HEK293 (cell line): ENCODE data around the gene TRPC4AP.

Experiments
- CTCF ChIA-PET: fragments of 350-600 bp; formaldehyde crosslinking; extraction: SDS; loops from one replicate; lab custom pipeline; 2021; ENCODE audit warnings: antibody characterized with exemption; lab: Yijun Ruan, JAX
- POLR2A ChIA-PET: fragments of 300-600 bp; formaldehyde crosslinking; extraction: SDS; loops from one replicate; lab custom pipeline; 2020; ENCODE audit warnings: antibody characterized with exemption, inconsistent platforms; lab: Yijun Ruan, JAX
- H3K27ac ChIP-seq: fragments of 200-500 bp; sonication (Bioruptor generic); 2 replicates; pipeline ENCODE4 v1.5.1; 2014; ENCODE audit warnings: low read depth, low read length, control low read depth, inconsistent platforms; ENCODE audit errors: extremely low read depth
- H3K36me3 ChIP-seq, 2 experiments: fragments of 200-500 bp in 1 of 2; sonication (Bioruptor generic) in 1 of 2; 1 replicate in 1 of 2; 2 replicates in 1 of 2; pipeline ENCODE4 v1.5.1; 2014 to 2017; ENCODE audit warnings: inconsistent platforms in 2 of 2, low read length in 2 of 2; ENCODE audit not compliant: control insufficient read depth in 2 of 2, insufficient read depth in 1 of 2
- H3K4me1 ChIP-seq: fragments of 200-500 bp; sonication (Bioruptor generic); 2 replicates; pipeline ENCODE4 v1.5.1; 2014; ENCODE audit warnings: mild to moderate bottlenecking, low read length, inconsistent platforms; ENCODE audit not compliant: control insufficient read depth, insufficient read depth
- H3K4me3 ChIP-seq: 2 replicates; pipeline ENCODE4 v1.5.1; 2011; ENCODE audit warnings: low read depth, mild to moderate bottlenecking, control low read depth, low read length, moderate library complexity
- H3K9me3 ChIP-seq: fragments of 200-500 bp; sonication (Bioruptor generic); 2 replicates; pipeline ENCODE4 v1.5.1; 2014; ENCODE audit warnings: low read depth, low read length, inconsistent platforms; ENCODE audit not compliant: control insufficient read depth, insufficient read depth
- BCL11A ChIP-seq: fragments of 450-650 bp; formaldehyde crosslinking; IDR thresholded peaks from 2 replicates; pipeline ENCODE4 v1.5.1; 2016; ENCODE audit warnings: low read depth, missing biosample characterization, missing genetic modification characterization
- GLIS1 ChIP-seq: fragments of 450-650 bp; formaldehyde crosslinking; IDR thresholded peaks from 2 replicates; pipeline ENCODE4 v1.5.1; 2016; ENCODE audit warnings: missing biosample characterization, missing genetic modification characterization
- HOXC10 ChIP-seq: sonication (generic); formaldehyde crosslinking; IDR thresholded peaks from 2 replicates; pipeline ENCODE4 v1.8.1; 2023; ENCODE audit warnings: mild to moderate bottlenecking, missing genetic modification reagents
- REPIN1 ChIP-seq: fragments of 450-650 bp; formaldehyde crosslinking; IDR thresholded peaks from 2 replicates; pipeline ENCODE4 v1.5.1; 2017; ENCODE audit warnings: missing biosample characterization, missing genetic modification characterization, low read depth
- ZNF121 ChIP-seq: fragments of 450-650 bp; formaldehyde crosslinking; IDR thresholded peaks from 2 replicates; pipeline ENCODE4 v1.5.1; 2016; ENCODE audit warnings: missing biosample characterization, missing genetic modification characterization
- ZNF146 ChIP-seq: fragments of 450-650 bp; formaldehyde crosslinking; IDR thresholded peaks from 2 replicates; pipeline ENCODE4 v1.5.1; 2016; ENCODE audit warnings: missing biosample characterization, missing genetic modification characterization
- ZNF174 ChIP-seq: fragments of 450-650 bp; formaldehyde crosslinking; IDR thresholded peaks from 2 replicates; pipeline ENCODE4 v1.5.0; 2017; ENCODE audit warnings: missing biosample characterization, mild to moderate bottlenecking, missing genetic modification characterization
- ZNF426 ChIP-seq: fragments of 450-650 bp; formaldehyde crosslinking; IDR thresholded peaks from 2 replicates; pipeline ENCODE4 v1.5.1; 2017; ENCODE audit warnings: missing biosample characterization, missing genetic modification characterization, mild to moderate bottlenecking, inconsistent platforms, moderate library complexity
- ZNF548 ChIP-seq: fragments of 450-650 bp; formaldehyde crosslinking; IDR thresholded peaks from 2 replicates; pipeline ENCODE4 v1.5.1; 2016; ENCODE audit warnings: missing biosample characterization, missing genetic modification characterization
- ZNF585B ChIP-seq: fragments of 450-650 bp; formaldehyde crosslinking; IDR thresholded peaks from 2 replicates; pipeline ENCODE4 v1.5.1; 2016; ENCODE audit warnings: missing biosample characterization, missing genetic modification characterization
- ZNF707 ChIP-seq: fragments of 450-650 bp; formaldehyde crosslinking; IDR thresholded peaks from 2 replicates; pipeline ENCODE4 v1.5.1; 2016; ENCODE audit warnings: missing biosample characterization, missing genetic modification characterization
- ZNF76 ChIP-seq: fragments of 450-650 bp; formaldehyde crosslinking; IDR thresholded peaks from 2 replicates; pipeline ENCODE4; 2016; ENCODE audit warnings: low read depth, missing biosample characterization, missing genetic modification characterization, borderline replicate concordance
- ZNF777 ChIP-seq: fragments of 450-650 bp; formaldehyde crosslinking; IDR thresholded peaks from 2 replicates; pipeline ENCODE4 v1.5.1; 2017; ENCODE audit warnings: missing biosample characterization, missing genetic modification characterization, borderline replicate concordance
- ZSCAN16 ChIP-seq: fragments of 450-650 bp; formaldehyde crosslinking; IDR thresholded peaks from 2 replicates; pipeline ENCODE4 v1.5.1; 2016; ENCODE audit warnings: missing biosample characterization, missing genetic modification characterization
- ZSCAN30 ChIP-seq: fragments of 450-650 bp; IDR thresholded peaks from 2 replicates; pipeline ENCODE4 v1.5.1; 2018; ENCODE audit warnings: missing biosample characterization, mild to moderate bottlenecking, missing genetic modification characterization, moderate library complexity
- TF ChIP-seq, protein P1 (sequence below): fragments of 450-650 bp; formaldehyde crosslinking; IDR thresholded peaks from 2 replicates; pipeline ENCODE4 v1.5.1; 2017; ENCODE audit warnings: missing biosample characterization, missing genetic modification characterization
- TF ChIP-seq, protein P2 (sequence below): fragments of 450-650 bp; formaldehyde crosslinking; IDR thresholded peaks from 2 replicates; pipeline ENCODE4 v1.5.1; 2017; ENCODE audit warnings: missing biosample characterization, mild to moderate bottlenecking, missing genetic modification characterization, moderate library complexity
- TF ChIP-seq, protein P3 (sequence below): fragments of 450-650 bp; formaldehyde crosslinking; IDR thresholded peaks from 2 replicates; pipeline ENCODE4 v1.5.1; 2016; ENCODE audit warnings: missing biosample characterization, missing genetic modification characterization

TRPC4AP gene

GRCh38 chr20:34968042-34968775, 124.4 kb downstream of the TRPC4AP start (continued):
- TF ChIP-seq, protein P1, sequence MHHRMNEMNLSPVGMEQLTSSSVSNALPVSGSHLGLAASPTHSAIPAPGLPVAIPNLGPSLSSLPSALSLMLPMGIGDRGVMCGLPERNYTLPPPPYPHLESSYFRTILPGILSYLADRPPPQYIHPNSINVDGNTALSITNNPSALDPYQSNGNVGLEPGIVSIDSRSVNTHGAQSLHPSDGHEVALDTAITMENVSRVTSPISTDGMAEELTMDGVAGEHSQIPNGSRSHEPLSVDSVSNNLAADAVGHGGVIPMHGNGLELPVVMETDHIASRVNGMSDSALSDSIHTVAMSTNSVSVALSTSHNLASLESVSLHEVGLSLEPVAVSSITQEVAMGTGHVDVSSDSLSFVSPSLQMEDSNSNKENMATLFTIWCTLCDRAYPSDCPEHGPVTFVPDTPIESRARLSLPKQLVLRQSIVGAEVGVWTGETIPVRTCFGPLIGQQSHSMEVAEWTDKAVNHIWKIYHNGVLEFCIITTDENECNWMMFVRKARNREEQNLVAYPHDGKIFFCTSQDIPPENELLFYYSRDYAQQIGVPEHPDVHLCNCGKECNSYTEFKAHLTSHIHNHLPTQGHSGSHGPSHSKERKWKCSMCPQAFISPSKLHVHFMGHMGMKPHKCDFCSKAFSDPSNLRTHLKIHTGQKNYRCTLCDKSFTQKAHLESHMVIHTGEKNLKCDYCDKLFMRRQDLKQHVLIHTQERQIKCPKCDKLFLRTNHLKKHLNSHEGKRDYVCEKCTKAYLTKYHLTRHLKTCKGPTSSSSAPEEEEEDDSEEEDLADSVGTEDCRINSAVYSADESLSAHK (tag by site-specific recombination): no peak
- TF ChIP-seq ZNF426 (tag by site-specific recombination) (no peak), ZSCAN16 (tag by site-specific recombination) (no peak), HOXC10 (no peak)

DNA sequence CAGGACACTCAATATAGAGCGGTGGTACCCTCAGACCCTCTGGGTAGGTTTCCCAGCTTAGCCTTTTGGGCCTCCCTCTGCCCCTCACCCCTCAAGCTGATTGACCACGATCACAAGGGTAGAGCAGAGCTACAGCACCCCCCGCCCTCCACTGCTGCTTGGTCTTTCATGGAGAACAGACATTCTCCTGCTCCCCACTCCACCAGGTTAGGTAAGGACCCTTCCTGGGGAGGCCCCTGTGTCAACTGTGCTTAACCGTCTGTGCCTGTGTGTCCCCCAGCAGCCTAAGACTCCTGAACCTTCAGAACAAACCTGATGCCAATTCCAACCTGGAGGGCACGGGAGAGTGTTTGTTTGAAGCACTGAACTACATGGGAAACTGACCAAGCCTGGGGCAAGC, 125.2 kb downstream of the TRPC4AP start:
- Histone ChIP-seq H3K36me3 (no peaks in the 10 kb centered on the region), H3K27ac (no peak overlapping the region), H3K9me3 (no peaks in the 10 kb centered on the region), H3K4me1 (no peaks in the 10 kb centered on the region), H3K4me3 (no peak overlapping the region)
- no peak for TF ChIP-seq ZNF146 (tag by site-specific recombination)
- TF ChIP-seq, protein P2, sequence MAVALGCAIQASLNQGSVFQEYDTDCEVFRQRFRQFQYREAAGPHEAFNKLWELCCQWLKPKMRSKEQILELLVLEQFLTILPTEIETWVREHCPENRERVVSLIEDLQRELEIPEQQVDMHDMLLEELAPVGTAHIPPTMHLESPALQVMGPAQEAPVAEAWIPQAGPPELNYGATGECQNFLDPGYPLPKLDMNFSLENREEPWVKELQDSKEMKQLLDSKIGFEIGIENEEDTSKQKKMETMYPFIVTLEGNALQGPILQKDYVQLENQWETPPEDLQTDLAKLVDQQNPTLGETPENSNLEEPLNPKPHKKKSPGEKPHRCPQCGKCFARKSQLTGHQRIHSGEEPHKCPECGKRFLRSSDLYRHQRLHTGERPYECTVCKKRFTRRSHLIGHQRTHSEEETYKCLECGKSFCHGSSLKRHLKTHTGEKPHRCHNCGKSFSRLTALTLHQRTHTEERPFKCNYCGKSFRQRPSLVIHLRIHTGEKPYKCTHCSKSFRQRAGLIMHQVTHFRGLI (tag by site-specific recombination): no peak
- no peak for TF ChIP-seq ZNF76 (tag by site-specific recombination)
- TF ChIP-seq REPIN1: no peak
- POLR2A ChIA-PET: no interaction called here
- CTCF ChIA-PET: interaction anchor here (0.9 to 1.1 kb wide), 2 partner anchors 93 to 95 kb away, joined by 3 to 5 read pairs; partner anchors contain the start of gene GGT7

GRCh38 chr20:34965051-34965450, 127.6 kb downstream of the TRPC4AP start:
- H3K36me3 ChIP-seq: no peaks in the 10 kb centered on the region

GRCh38 chr20:34964486-34964885, 128.1 kb downstream of the TRPC4AP start:
- TF ChIP-seq ZNF777 (no peak), ZNF121 (tag by site-specific recombination) (peak; percentile 70; the same call in 1 of the 2 replicates)
- no peak overlapping the region for H3K27ac ChIP-seq
- CTCF ChIA-PET: interaction anchor here (2.4 kb wide), 1 partner anchor 90 kb away, joined by 9 read pairs; no protein-coding TSS in a partner anchor
- POLR2A ChIA-PET: no interaction called here
- H3K4me3 ChIP-seq: no peak overlapping the region
- H3K36me3 ChIP-seq: no peaks in the 10 kb centered on the region
- H3K4me1 ChIP-seq: no peaks in the 10 kb centered on the region
- H3K9me3 ChIP-seq: no peaks in the 10 kb centered on the region

More at GRCh38 chr20:34965051-34965450, 127.6 kb downstream of the TRPC4AP start:
- no peak overlapping the region for H3K4me3 ChIP-seq
- no peaks in the 10 kb centered on the region for H3K9me3 ChIP-seq
- TF ChIP-seq ZNF585B (no peak), ZNF548 (tag by site-specific recombination) (no peak), GLIS1 (tag by site-specific recombination) (no peak), ZSCAN30 (no peak), BCL11A (tag by site-specific recombination) (no peak), ZNF174 (tag by site-specific recombination) (no peak), ZNF707 (tag by site-specific recombination) (no peak)
- TF ChIP-seq, protein P3, sequence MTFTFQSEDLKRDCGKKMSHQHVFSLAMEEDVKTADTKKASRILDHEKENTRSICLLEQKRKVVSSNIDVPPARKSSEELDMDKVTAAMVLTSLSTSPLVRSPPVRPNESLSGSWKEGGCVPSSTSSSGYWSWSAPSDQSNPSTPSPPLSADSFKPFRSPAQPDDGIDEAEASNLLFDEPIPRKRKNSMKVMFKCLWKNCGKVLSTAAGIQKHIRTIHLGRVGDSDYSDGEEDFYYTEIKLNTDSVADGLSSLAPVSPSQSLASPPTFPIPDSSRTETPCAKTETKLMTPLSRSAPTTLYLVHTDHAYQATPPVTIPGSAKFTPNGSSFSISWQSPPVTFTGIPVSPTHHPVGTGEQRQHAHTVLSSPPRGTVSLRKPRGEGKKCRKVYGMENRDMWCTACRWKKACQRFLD (tag by site-specific recombination): no peak
- TF ChIP-seq, all 188 proteins: peak for 0
- ChIA-PET POLR2A (no interaction called here), CTCF (no interaction called here)
- no peak overlapping the region for H3K27ac ChIP-seq
- no peaks in the 10 kb centered on the region for H3K4me1 ChIP-seq
